Measurements from ENCODE around the gene VCP. TPM values are rescaled to one million over a fixed set of nuclear protein-coding genes. Genes with fewer than 3 reads are reported as not detected.
A peak's percentile ranks its signal among the peaks of the same experiment; 100 is the strongest.

VCP gene
- total RNA-seq, 4 donors from 2014 or later = 124 to 244 (median 150) TPM

GRCh38 chr9:35114840-35115628, 42.6 kb upstream of the VCP start:
- Histone ChIP-seq H3K36me3 (no peaks in the 10 kb centered on the region), H3K27ac (peak overlapping the region; percentile 78 to 94 (median 82)), H3K27me3 (no peaks in the 10 kb centered on the region), H3K4me3 (peak overlapping the region; percentile 46 to 69 (median 60)), H3K9me3 (no peaks in the 10 kb centered on the region), H3K4me1 (peaks cover 0 to 54% (median 17%) of the 10 kb centered on the region in 4 donors)
- TF ChIP-seq POLR2A (IDR thresholded peaks at IDR 0.05) (peak; percentile 20 to 55), CTCF (IDR thresholded peaks at IDR 0.05) (no peak)
- DNase-seq = peak; percentile 72 to 81 (median 78)

- H3K27ac ChIP-seq = peak overlapping the region; percentile 78 to 94 (median 82)
- peak; percentile 51 to 90 (median 76) for DNase-seq
- H3K4me3 ChIP-seq = peak overlapping the region; percentile 46 to 69 (median 60)
- peaks cover 0 to 55% (median 17%) of the 10 kb centered on the region in 4 donors for H3K4me1 ChIP-seq
- no peaks in the 10 kb centered on the region for H3K27me3 ChIP-seq
- H3K36me3 ChIP-seq = no peaks in the 10 kb centered on the region
- peak in 1 of 2 donors; percentile 19 for TF ChIP-seq POLR2A (IDR thresholded peaks at IDR 0.05)
- no peak for TF ChIP-seq CTCF (IDR thresholded peaks at IDR 0.05)
- no peaks in the 10 kb centered on the region for H3K9me3 ChIP-seq
These were observed 41.9 kb upstream of the VCP start for GRCh38 chr9:35114113-35114839.

GRCh38 chr9:35112257-35113020, 40.0 kb upstream of the VCP start:
- peaks cover 0 to 55% (median 17%) of the 10 kb centered on the region in 4 donors for H3K4me1 ChIP-seq
- no peak overlapping the region for H3K4me3 ChIP-seq
- H3K36me3 ChIP-seq = peaks cover 0 to 13% (median 0%) of the 10 kb centered on the region in 3 donors
- no peaks in the 10 kb centered on the region for H3K27me3 ChIP-seq
- TF ChIP-seq POLR2A (IDR thresholded peaks at IDR 0.05) (no peak), CTCF (IDR thresholded peaks at IDR 0.05) (no peak)
- no peak for DNase-seq
- H3K9me3 ChIP-seq = no peaks in the 10 kb centered on the region
- peak overlapping the region; percentile 69 to 91 (median 77) for H3K27ac ChIP-seq

GRCh38 chr9:35111001-35111933, 38.8 kb upstream of the VCP start:
- H3K27ac ChIP-seq = peak overlapping the region; percentile 72 to 91 (median 82)
- TF ChIP-seq CTCF (IDR thresholded peaks at IDR 0.05) = no peak
- TF ChIP-seq POLR2A (IDR thresholded peaks at IDR 0.05) = peak; percentile 28 to 66
- H3K27me3 ChIP-seq = no peaks in the 10 kb centered on the region
- H3K4me3 ChIP-seq = peak overlapping the region; percentile 62 to 91 (median 66)
- H3K4me1 ChIP-seq = peaks cover 0 to 47% (median 13%) of the 10 kb centered on the region in 4 donors
- DNase-seq = peak; percentile 97 to 99 (median 97)
- peaks cover 0 to 23% (median 0%) of the 10 kb centered on the region in 3 donors for H3K36me3 ChIP-seq
- no peaks in the 10 kb centered on the region for H3K9me3 ChIP-seq
